ENCODE results near the gene ECE1. TPM values are rescaled to one million over a fixed set of nuclear protein-coding genes. Genes with fewer than 3 reads are reported as not detected.
"Not testable (repeated sequence)": the region's sequence is repeated elsewhere in the genome, so short reads cannot be mapped to it uniquely, and the experiment has no call there.

The ECE1 gene
- total and polyA plus RNA-seq, 9 of the 15 experiments (the other 6 are each of a cell fraction or from before 2014, with no cell fraction given), result 0.56 to 34.8 (median 11.0) TPM

DNA sequence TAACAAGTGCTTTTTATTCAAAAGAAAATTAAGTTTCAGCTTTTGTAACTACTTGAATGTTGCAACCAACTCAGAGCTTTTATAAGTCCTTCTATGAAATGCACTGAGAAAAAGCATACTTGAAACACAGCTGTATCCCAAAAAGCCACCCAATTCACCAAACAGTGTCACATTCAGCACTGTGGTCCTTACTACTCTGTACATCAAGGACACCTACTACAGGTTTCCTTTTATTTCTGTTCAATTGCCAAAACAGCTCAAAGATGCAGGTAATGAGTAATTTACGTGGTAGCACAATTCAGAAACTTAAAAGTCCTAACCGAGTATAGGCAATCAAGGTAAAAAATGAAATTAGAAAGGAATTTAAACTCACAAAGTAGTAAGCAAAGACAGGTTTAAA is 116.0 kb downstream of the ECE1 start:
- FAIRE-seq, result no peak
- peaks cover 16 to 20% of the 10 kb centered on the region in 2 experiments; a peak in 4 of 5 replicates for H3K4me1 ChIP-seq (replicated peaks in 1 of 2; ENCODE audit: control insufficient read depth in 2 of 2, insufficient read depth in 2 of 2, low read length in 2 of 2)
- 46% methylated on average over 2 of the region's 2 CpGs for WGBS (ENCODE audit: insufficient coverage, low coverage, missing lambda C conversion rate)
- no peaks in the 10 kb centered on the region for H3K9me1 ChIP-seq (ENCODE audit: control insufficient read depth, insufficient read depth, low read length)
- H3K27ac ChIP-seq (ENCODE audit: extremely low read depth, low read depth, low read length), result no peak overlapping the region
- POLR2A ChIA-PET, result interaction anchor here (0.8 to 2.2 kb wide), 6 partner anchors 9 to 192 kb away, joined by 3 to 7 read pairs (median 4); no protein-coding TSS in a partner anchor
- CTCF ChIA-PET (ENCODE audit: low intra/inter-chr PET ratio), result no interaction called here
- no TSS peak for BruUV-seq (replicated peaks)
- H4K20me1 ChIP-seq (replicated peaks; ENCODE audit: control insufficient read depth, insufficient read depth, low read length), result peaks cover 12% of the 10 kb centered on the region
- H3K27me3 ChIP-seq (ENCODE audit: control insufficient read depth in 2 of 2, insufficient read depth in 2 of 2, low read length in 2 of 2), result no peaks in the 10 kb centered on the region
- H3K4me3 ChIP-seq, result peak overlapping the region; percentile 88
- H2AFZ ChIP-seq (ENCODE audit: low read depth, low read length), result no peak overlapping the region
- H3K36me3 ChIP-seq (ENCODE audit: control insufficient read depth, insufficient read depth, low read length), result peaks cover 24% of the 10 kb centered on the region; the same call in 1 of the 3 replicates
- peaks cover 45% of the 10 kb centered on the region for H3K79me2 ChIP-seq (ENCODE audit: control insufficient read depth, insufficient read depth, low read length)
- peak overlapping the region; percentile 83 for H3K4me2 ChIP-seq (ENCODE audit: insufficient read depth, low read length)
- ATAC-seq, result no peak
- H3K9ac ChIP-seq (ENCODE audit: insufficient read depth in 1 of 2, low read depth in 2 of 2, low read length in 2 of 2), result peak overlapping the region in 1 of 2 experiments; percentile 69; a peak in 2 of 4 replicates
- intact Hi-C loops (cut with micrococcal nuclease), result no loop called here
- in situ Hi-C loops (cut with MboI), result no loop called here
- TF ChIP-seq ZNF785 (CRISPR knock-in tag; IDR thresholded peaks at IDR 0.05), result no peak
- DNase-seq (ENCODE audit: extremely low read depth in 1 of 4, low spot score in 3 of 4), result no peak
- H3K9me3 ChIP-seq (replicated peaks; ENCODE audit: control insufficient read depth, insufficient read depth, low read depth, low read length), result no peaks in the 10 kb centered on the region

DNA sequence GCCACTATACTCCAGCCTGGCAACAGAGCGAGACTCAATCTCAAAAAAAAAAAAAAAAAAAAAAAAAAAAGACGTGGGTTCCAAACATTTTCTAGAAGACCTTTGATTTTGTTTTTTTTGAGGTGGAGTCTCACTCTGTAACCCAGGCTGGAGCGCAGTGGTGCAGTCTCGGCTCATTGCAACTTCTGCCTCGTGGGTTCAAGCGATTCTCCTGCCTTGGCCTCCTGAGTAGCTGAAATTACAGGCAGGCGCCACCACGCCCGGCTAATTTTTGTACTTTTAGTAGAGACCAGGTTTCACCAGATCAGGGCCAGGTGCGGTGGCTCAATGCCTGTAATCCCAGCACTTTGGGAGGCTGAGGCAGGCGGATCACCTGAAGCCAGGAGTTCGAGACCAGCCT is 117.2 kb downstream of the ECE1 start:
- peaks cover 16 to 20% of the 10 kb centered on the region in 2 experiments; a peak in 4 of 5 replicates for H3K4me1 ChIP-seq (replicated peaks in 1 of 2; ENCODE audit: control insufficient read depth in 2 of 2, insufficient read depth in 2 of 2, low read length in 2 of 2)
- H3K9ac ChIP-seq (ENCODE audit: insufficient read depth in 1 of 2, low read depth in 2 of 2, low read length in 2 of 2); H3K4me2 ChIP-seq (ENCODE audit: insufficient read depth, low read length); H2AFZ ChIP-seq (ENCODE audit: low read depth, low read length); FAIRE-seq; H3K27ac ChIP-seq (ENCODE audit: extremely low read depth, low read depth, low read length); DNase-seq (ENCODE audit: extremely low read depth in 1 of 4, low spot score in 3 of 4); CTCF ChIA-PET (ENCODE audit: low intra/inter-chr PET ratio); H3K27me3 ChIP-seq (ENCODE audit: control insufficient read depth in 2 of 2, insufficient read depth in 2 of 2, low read length in 2 of 2); BruUV-seq (replicated peaks); in situ Hi-C loops (cut with MboI); H3K9me3 ChIP-seq (replicated peaks; ENCODE audit: control insufficient read depth, insufficient read depth, low read depth, low read length); H3K4me3 ChIP-seq; intact Hi-C loops (cut with micrococcal nuclease); H3K9me1 ChIP-seq (ENCODE audit: control insufficient read depth, insufficient read depth, low read length); ATAC-seq: not testable (repeated sequence)
- peaks cover 12% of the 10 kb centered on the region for H4K20me1 ChIP-seq (replicated peaks; ENCODE audit: control insufficient read depth, insufficient read depth, low read length)
- POLR2A ChIA-PET, result interaction anchor here (1.5 to 1.7 kb wide), 2 partner anchors 9 to 45 kb away, joined by 5 read pairs; no protein-coding TSS in a partner anchor
- peaks cover 46% of the 10 kb centered on the region for H3K79me2 ChIP-seq (ENCODE audit: control insufficient read depth, insufficient read depth, low read length)
- 90% methylated on average over 11 of the region's 12 CpGs for WGBS (ENCODE audit: insufficient coverage, low coverage, missing lambda C conversion rate)
- H3K36me3 ChIP-seq (ENCODE audit: control insufficient read depth, insufficient read depth, low read length), result peaks cover 30% of the 10 kb centered on the region; the same call in 1 of the 3 replicates
